WTC11 (cell line): ENCODE results near the gene SOCS6. TPM values are rescaled to one million over a fixed set of nuclear protein-coding genes. Genes with fewer than 3 reads are reported as not detected.

Source experiments
- ATAC-seq: fragments of 200-7000 bp; cut with Tn5 transposase; 2 replicates; pipeline ENCODE4 v1.10.0; 2021; ENCODE audit warnings: mild to moderate bottlenecking, moderate library complexity
- CTCF ChIA-PET: fragments of 300-600 bp; sonication (Branson Sonifier 250); formaldehyde crosslinking; loops from one replicate; lab custom pipeline; 2021; ENCODE audit warnings: antibody characterized with exemption; lab: Charles Lee
- POLR2A ChIA-PET: fragments of 350-600 bp; sonication (Branson Sonifier 250); formaldehyde crosslinking; loops from one replicate; lab custom pipeline; 2021; ENCODE audit warnings: antibody characterized with exemption; lab: Charles Lee
- DNase-seq: peaks from one replicate; pipeline ENCODE4 v3.0.0; 2021; ENCODE audit warnings: low spot score
- H3K27ac Mint-ChIP-seq: 2 replicates; pipeline ENCODE4 v1.8.0; 2021; ENCODE audit warnings: mixed read lengths
- H3K27me3 Mint-ChIP-seq: 2 replicates; pipeline ENCODE4 v1.8.0; 2021; ENCODE audit warnings: low read depth, mild to moderate bottlenecking, moderate library complexity, mixed read lengths
- H3K36me3 Mint-ChIP-seq: 2 replicates; pipeline ENCODE4 v1.8.0; 2021; ENCODE audit warnings: mixed read lengths
- H3K4me1 Mint-ChIP-seq: 2 replicates; pipeline ENCODE4 v1.8.0; 2022; ENCODE audit warnings: mixed read lengths
- H3K4me3 Mint-ChIP-seq: 2 replicates; pipeline ENCODE4 v1.8.0; 2021; ENCODE audit warnings: mild to moderate bottlenecking, moderate library complexity, mixed read lengths
- H3K9me3 Mint-ChIP-seq: 2 replicates; pipeline ENCODE4 v1.8.0; 2021; ENCODE audit warnings: mixed read lengths
- CREB1 ChIP-seq: sonication (generic); formaldehyde crosslinking; IDR thresholded peaks from 2 replicates; pipeline ENCODE4 v1.8.0; 2023; ENCODE audit warnings: mild to moderate bottlenecking, missing genetic modification reagents
- FOXK1 ChIP-seq: sonication (generic); formaldehyde crosslinking; IDR thresholded peaks from 2 replicates; pipeline ENCODE4 v1.8.0; 2022; ENCODE audit warnings: mild to moderate bottlenecking, moderate library complexity, missing genetic modification reagents
- GABPB1 ChIP-seq: sonication (generic); formaldehyde crosslinking; IDR thresholded peaks from 2 replicates; pipeline ENCODE4 v1.8.1; 2023; ENCODE audit warnings: mild to moderate bottlenecking, missing genetic modification reagents
- GRHL2 ChIP-seq: fragments of 250-450 bp; sonication (Bioruptor Pico); IDR thresholded peaks from 2 replicates; pipeline ENCODE4 v1.8.0; 2022; ENCODE audit warnings: mild to moderate bottlenecking, moderate library complexity; ENCODE audit not compliant: insufficient replicate concordance, severe bottlenecking
- GTF2I ChIP-seq: fragments of 250-450 bp; sonication (Bioruptor Pico); conservative IDR thresholded peaks from 2 replicates; pipeline ENCODE4 v1.4.0; 2021; ENCODE audit warnings: mild to moderate bottlenecking
- IRF2 ChIP-seq: sonication (generic); formaldehyde crosslinking; IDR thresholded peaks from 2 replicates; pipeline ENCODE4 v1.8.0; 2022; ENCODE audit warnings: low read depth, missing genetic modification reagents, borderline replicate concordance
- JUN ChIP-seq: sonication (generic); formaldehyde crosslinking; IDR thresholded peaks from 2 replicates; pipeline ENCODE4 v1.8.0; 2023; ENCODE audit warnings: mild to moderate bottlenecking, missing genetic modification reagents
- KAT7 ChIP-seq: sonication (generic); formaldehyde crosslinking; IDR thresholded peaks from 2 replicates; pipeline ENCODE4 v1.8.1; 2023; ENCODE audit warnings: missing genetic modification reagents, mild to moderate bottlenecking, borderline replicate concordance
- OVOL2 ChIP-seq: fragments of 250-450 bp; sonication (Bioruptor Pico); IDR thresholded peaks from 2 replicates; pipeline ENCODE4 v1.9.0; 2021; ENCODE audit warnings: mild to moderate bottlenecking, borderline replicate concordance
- SMAD4 ChIP-seq: sonication (generic); formaldehyde crosslinking; IDR thresholded peaks from 2 replicates; pipeline ENCODE4 v1.8.0; 2022; ENCODE audit warnings: mild to moderate bottlenecking, missing genetic modification reagents
- SP1 ChIP-seq: sonication (generic); formaldehyde crosslinking; conservative IDR thresholded peaks from 2 replicates; pipeline ENCODE4 v1.8.1; 2022; ENCODE audit warnings: missing genetic modification reagents
- TEAD4 ChIP-seq: sonication (generic); formaldehyde crosslinking; IDR thresholded peaks from 2 replicates; pipeline ENCODE4 v1.8.0; 2022; ENCODE audit warnings: mild to moderate bottlenecking, missing genetic modification reagents
- ZNF121 ChIP-seq: sonication (generic); formaldehyde crosslinking; IDR thresholded peaks from 2 replicates; pipeline ENCODE4 v1.8.0; 2023; ENCODE audit warnings: missing genetic modification reagents
- ZNF263 ChIP-seq: sonication (generic); formaldehyde crosslinking; IDR thresholded peaks from 2 replicates; pipeline ENCODE4 v1.8.1; 2022; ENCODE audit warnings: low read depth, mild to moderate bottlenecking, moderate library complexity, missing genetic modification reagents
- ZNF416 ChIP-seq: fragments of 250-450 bp; sonication (Bioruptor Pico); IDR thresholded peaks from 2 replicates; pipeline ENCODE4 v1.9.0; 2021; ENCODE audit warnings: mild to moderate bottlenecking, inconsistent platforms
- total RNA-seq: library from RNA; stranded (reverse); gene quantifications from 3 replicates; pipeline ENCODE4 v1.2.3, GENCODE V29; 2021
- TF ChIP-seq, protein P1 (sequence below): fragments of 250-450 bp; sonication (Bioruptor Pico); IDR thresholded peaks from 2 replicates; pipeline ENCODE4 v1.9.0; 2021; ENCODE audit warnings: moderate library complexity, mild to moderate bottlenecking, inconsistent platforms, borderline replicate concordance
- TF ChIP-seq, protein P2 (sequence below): sonication (generic); formaldehyde crosslinking; IDR thresholded peaks from 2 replicates; pipeline ENCODE4 v1.8.0; 2022; ENCODE audit warnings: mild to moderate bottlenecking, missing genetic modification reagents
- TF ChIP-seq, protein P3 (sequence below): sonication (generic); formaldehyde crosslinking; IDR thresholded peaks from 2 replicates; pipeline ENCODE4 v1.8.1; 2023; ENCODE audit warnings: mild to moderate bottlenecking, missing genetic modification reagents
- TF ChIP-seq, protein P4 (sequence below): sonication (generic); formaldehyde crosslinking; IDR thresholded peaks from 2 replicates; pipeline ENCODE4 v1.8.0; 2022; ENCODE audit warnings: mild to moderate bottlenecking, missing genetic modification reagents
- TF ChIP-seq, protein P5 (sequence below): sonication (generic); formaldehyde crosslinking; IDR thresholded peaks from 2 replicates; pipeline ENCODE4 v1.8.1; 2023; ENCODE audit warnings: mild to moderate bottlenecking, missing genetic modification reagents, moderate library complexity
- TF ChIP-seq, protein P6 (sequence below): sonication (generic); formaldehyde crosslinking; IDR thresholded peaks from 2 replicates; pipeline ENCODE4 v1.8.1; 2023; ENCODE audit warnings: mild to moderate bottlenecking, missing genetic modification reagents
- TF ChIP-seq, protein P7 (sequence below): sonication (generic); formaldehyde crosslinking; IDR thresholded peaks from 2 replicates; pipeline ENCODE4 v1.8.1; 2023; ENCODE audit warnings: mild to moderate bottlenecking, missing genetic modification reagents, borderline replicate concordance

The SOCS6 gene
- total RNA-seq, 1 experiment from 2014 or later: 16.5 TPM

DNA sequence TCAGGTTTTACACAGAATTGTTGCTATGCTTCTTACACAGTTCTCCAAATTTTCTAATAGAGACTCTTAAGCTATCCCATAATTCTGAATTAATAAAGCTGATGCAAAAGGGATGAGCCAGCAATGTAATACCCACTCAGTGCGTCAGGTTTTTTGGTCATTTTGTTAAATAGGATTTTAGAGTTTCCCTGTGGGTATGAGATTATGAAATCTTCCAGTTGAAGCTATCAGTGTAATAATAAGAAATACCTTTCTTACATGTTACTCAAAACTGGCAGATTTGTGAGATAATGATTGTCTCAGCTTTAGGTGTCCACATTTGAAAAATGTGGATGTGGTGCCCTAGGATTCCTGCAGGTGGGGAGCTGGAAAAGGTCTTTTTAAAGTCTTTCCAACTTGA, 44.5 kb downstream of the SOCS6 start (continued):
- no peak for TF ChIP-seq SMAD4 (CRISPR knock-in tag)
- TF ChIP-seq CREB1 (CRISPR knock-in tag): no peak

DNA sequence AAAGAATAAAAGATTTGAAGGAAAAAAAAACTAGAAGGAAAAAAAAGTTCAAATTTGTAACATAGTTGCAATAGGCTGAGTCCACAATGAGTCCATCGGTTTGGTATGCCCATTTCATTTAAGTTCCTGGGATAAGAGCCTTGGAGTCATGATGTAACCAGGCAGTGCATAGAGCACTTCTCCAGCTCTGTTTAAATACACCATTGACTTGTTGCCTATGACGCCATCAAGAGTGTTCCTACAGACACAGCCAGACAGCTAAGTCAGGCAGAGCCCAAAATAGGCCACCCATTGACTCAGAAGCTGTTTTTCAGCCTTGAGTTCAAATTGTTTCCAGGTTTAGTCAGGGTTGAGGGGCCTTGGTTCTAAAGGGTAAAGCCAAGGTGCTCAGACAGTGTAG, 44.9 kb downstream of the SOCS6 start:
- CTCF ChIA-PET: no interaction called here
- no peak for DNase-seq
- H3K4me3 Mint-ChIP-seq: no peak overlapping the region
- POLR2A ChIA-PET: no interaction called here
- H3K27ac Mint-ChIP-seq: no peak overlapping the region
- peaks cover 22% of the 10 kb centered on the region for H3K9me3 Mint-ChIP-seq
- no peak for ATAC-seq
- peaks cover 37% of the 10 kb centered on the region for H3K4me1 Mint-ChIP-seq
- TF ChIP-seq KAT7 (CRISPR knock-in tag): no peak
- peak; percentile 97 for TF ChIP-seq GABPB1 (CRISPR knock-in tag)
- no peak for TF ChIP-seq GRHL2 (CRISPR knock-in tag)
- TF ChIP-seq FOXK1 (CRISPR knock-in tag): no peak
- TF ChIP-seq, protein P1, sequence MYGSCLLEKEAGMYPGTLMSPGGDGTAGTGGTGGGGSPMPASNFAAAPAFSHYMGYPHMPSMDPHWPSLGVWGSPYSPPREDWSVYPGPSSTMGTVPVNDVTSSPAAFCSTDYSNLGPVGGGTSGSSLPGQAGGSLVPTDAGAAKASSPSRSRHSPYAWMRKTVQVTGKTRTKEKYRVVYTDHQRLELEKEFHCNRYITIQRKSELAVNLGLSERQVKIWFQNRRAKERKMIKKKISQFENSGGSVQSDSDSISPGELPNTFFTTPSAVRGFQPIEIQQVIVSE (CRISPR knock-in tag): no peak
- TF ChIP-seq ZNF263 (CRISPR knock-in tag): no peak
- TF ChIP-seq TEAD4: no peak
- peaks cover 19% of the 10 kb centered on the region for H3K36me3 Mint-ChIP-seq
- H3K27me3 Mint-ChIP-seq: no peaks in the 10 kb centered on the region

DNA sequence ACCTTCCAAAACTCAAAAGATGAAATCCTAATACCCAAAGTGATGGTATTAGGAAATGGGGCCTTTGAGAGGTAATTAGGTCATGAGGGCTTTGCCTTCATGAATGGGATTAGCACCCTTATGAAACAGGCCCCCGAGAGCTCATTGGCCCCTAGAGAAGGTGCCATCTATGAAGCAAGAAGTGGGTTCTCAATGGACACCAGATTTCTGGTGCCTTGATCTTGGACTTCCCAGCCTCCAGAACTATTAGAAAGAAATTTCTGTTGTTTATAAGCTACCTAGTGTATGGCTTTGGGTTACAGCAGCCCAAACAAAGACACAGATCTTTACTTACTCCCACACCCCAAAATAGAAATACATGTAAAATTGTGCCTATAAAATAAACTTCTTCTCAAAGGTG, 45.4 kb downstream of the SOCS6 start:
- TF ChIP-seq ZNF416 (CRISPR knock-in tag): no peak
- TF ChIP-seq, protein P2, sequence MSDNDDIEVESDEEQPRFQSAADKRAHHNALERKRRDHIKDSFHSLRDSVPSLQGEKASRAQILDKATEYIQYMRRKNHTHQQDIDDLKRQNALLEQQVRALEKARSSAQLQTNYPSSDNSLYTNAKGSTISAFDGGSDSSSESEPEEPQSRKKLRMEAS: no peak
- no peak for TF ChIP-seq IRF2 (CRISPR knock-in tag)
- TF ChIP-seq JUN (CRISPR knock-in tag): no peak
- TF ChIP-seq SP1 (CRISPR knock-in tag): no peak
- TF ChIP-seq, protein P3, sequence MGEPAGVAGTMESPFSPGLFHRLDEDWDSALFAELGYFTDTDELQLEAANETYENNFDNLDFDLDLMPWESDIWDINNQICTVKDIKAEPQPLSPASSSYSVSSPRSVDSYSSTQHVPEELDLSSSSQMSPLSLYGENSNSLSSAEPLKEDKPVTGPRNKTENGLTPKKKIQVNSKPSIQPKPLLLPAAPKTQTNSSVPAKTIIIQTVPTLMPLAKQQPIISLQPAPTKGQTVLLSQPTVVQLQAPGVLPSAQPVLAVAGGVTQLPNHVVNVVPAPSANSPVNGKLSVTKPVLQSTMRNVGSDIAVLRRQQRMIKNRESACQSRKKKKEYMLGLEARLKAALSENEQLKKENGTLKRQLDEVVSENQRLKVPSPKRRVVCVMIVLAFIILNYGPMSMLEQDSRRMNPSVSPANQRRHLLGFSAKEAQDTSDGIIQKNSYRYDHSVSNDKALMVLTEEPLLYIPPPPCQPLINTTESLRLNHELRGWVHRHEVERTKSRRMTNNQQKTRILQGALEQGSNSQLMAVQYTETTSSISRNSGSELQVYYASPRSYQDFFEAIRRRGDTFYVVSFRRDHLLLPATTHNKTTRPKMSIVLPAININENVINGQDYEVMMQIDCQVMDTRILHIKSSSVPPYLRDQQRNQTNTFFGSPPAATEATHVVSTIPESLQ (CRISPR knock-in tag): no peak
- TF ChIP-seq, protein P4, sequence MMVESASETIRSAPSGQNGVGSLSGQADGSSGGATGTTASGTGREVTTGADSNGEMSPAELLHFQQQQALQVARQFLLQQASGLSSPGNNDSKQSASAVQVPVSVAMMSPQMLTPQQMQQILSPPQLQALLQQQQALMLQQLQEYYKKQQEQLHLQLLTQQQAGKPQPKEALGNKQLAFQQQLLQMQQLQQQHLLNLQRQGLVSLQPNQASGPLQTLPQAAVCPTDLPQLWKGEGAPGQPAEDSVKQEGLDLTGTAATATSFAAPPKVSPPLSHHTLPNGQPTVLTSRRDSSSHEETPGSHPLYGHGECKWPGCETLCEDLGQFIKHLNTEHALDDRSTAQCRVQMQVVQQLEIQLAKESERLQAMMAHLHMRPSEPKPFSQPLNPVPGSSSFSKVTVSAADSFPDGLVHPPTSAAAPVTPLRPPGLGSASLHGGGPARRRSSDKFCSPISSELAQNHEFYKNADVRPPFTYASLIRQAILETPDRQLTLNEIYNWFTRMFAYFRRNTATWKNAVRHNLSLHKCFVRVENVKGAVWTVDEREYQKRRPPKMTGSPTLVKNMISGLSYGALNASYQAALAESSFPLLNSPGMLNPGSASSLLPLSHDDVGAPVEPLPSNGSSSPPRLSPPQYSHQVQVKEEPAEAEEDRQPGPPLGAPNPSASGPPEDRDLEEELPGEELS: no peak
- TF ChIP-seq, protein P5, sequence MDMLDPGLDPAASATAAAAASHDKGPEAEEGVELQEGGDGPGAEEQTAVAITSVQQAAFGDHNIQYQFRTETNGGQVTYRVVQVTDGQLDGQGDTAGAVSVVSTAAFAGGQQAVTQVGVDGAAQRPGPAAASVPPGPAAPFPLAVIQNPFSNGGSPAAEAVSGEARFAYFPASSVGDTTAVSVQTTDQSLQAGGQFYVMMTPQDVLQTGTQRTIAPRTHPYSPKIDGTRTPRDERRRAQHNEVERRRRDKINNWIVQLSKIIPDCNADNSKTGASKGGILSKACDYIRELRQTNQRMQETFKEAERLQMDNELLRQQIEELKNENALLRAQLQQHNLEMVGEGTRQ (CRISPR knock-in tag): no peak
- no peak for TF ChIP-seq GTF2I (CRISPR knock-in tag)
- TF ChIP-seq, protein P6, sequence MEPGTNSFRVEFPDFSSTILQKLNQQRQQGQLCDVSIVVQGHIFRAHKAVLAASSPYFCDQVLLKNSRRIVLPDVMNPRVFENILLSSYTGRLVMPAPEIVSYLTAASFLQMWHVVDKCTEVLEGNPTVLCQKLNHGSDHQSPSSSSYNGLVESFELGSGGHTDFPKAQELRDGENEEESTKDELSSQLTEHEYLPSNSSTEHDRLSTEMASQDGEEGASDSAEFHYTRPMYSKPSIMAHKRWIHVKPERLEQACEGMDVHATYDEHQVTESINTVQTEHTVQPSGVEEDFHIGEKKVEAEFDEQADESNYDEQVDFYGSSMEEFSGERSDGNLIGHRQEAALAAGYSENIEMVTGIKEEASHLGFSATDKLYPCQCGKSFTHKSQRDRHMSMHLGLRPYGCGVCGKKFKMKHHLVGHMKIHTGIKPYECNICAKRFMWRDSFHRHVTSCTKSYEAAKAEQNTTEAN: no peak
- TF ChIP-seq OVOL2 (CRISPR knock-in tag): no peak
- TF ChIP-seq, protein P7, sequence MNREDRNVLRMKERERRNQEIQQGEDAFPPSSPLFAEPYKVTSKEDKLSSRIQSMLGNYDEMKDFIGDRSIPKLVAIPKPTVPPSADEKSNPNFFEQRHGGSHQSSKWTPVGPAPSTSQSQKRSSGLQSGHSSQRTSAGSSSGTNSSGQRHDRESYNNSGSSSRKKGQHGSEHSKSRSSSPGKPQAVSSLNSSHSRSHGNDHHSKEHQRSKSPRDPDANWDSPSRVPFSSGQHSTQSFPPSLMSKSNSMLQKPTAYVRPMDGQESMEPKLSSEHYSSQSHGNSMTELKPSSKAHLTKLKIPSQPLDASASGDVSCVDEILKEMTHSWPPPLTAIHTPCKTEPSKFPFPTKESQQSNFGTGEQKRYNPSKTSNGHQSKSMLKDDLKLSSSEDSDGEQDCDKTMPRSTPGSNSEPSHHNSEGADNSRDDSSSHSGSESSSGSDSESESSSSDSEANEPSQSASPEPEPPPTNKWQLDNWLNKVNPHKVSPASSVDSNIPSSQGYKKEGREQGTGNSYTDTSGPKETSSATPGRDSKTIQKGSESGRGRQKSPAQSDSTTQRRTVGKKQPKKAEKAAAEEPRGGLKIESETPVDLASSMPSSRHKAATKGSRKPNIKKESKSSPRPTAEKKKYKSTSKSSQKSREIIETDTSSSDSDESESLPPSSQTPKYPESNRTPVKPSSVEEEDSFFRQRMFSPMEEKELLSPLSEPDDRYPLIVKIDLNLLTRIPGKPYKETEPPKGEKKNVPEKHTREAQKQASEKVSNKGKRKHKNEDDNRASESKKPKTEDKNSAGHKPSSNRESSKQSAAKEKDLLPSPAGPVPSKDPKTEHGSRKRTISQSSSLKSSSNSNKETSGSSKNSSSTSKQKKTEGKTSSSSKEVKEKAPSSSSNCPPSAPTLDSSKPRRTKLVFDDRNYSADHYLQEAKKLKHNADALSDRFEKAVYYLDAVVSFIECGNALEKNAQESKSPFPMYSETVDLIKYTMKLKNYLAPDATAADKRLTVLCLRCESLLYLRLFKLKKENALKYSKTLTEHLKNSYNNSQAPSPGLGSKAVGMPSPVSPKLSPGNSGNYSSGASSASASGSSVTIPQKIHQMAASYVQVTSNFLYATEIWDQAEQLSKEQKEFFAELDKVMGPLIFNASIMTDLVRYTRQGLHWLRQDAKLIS (CRISPR knock-in tag): no peak
- TF ChIP-seq ZNF121 (CRISPR knock-in tag): no peak
- H3K9me3 Mint-ChIP-seq: peaks cover 27% of the 10 kb centered on the region
- ATAC-seq: no peak
- H3K36me3 Mint-ChIP-seq: peaks cover 19% of the 10 kb centered on the region
- no peaks in the 10 kb centered on the region for H3K27me3 Mint-ChIP-seq
- H3K4me3 Mint-ChIP-seq: no peak overlapping the region
- DNase-seq: no peak
- CTCF ChIA-PET: no interaction called here
- POLR2A ChIA-PET: no interaction called here
- H3K4me1 Mint-ChIP-seq: peaks cover 37% of the 10 kb centered on the region
- no peak overlapping the region for H3K27ac Mint-ChIP-seq
